ENCODE measurements around the gene CYBB.

Gene CYBB

DNA sequence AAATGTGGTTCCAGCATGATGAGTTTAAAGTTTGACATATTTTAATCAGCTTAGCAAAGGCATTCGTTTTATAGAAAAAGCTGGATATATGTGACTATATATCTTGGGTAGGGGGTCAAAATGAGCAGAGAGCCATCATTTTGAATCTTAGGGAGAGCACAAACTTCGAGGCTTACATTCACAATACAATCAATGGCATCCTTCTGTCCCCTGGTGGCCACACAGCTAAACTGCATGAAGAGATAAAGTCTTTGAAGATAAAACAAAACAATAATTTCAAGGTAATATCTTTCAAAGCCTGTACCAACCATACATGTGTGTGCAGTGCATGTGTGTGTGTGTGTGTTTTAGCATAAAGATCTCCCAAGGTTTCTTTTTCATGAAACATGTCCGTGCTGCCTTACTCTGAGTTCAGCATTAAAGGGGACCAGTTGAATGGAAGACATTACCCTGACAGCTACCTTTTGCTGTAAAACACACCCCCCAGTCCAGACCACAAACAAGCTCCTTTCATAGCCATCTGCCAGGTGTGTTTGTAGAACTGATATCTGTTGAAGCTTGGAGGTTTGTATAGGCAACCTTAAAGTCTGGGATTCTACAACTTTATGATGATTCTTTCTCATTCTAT lies 45.5 kb downstream of the CYBB start:
- TF ChIP-seq, protein P1, sequence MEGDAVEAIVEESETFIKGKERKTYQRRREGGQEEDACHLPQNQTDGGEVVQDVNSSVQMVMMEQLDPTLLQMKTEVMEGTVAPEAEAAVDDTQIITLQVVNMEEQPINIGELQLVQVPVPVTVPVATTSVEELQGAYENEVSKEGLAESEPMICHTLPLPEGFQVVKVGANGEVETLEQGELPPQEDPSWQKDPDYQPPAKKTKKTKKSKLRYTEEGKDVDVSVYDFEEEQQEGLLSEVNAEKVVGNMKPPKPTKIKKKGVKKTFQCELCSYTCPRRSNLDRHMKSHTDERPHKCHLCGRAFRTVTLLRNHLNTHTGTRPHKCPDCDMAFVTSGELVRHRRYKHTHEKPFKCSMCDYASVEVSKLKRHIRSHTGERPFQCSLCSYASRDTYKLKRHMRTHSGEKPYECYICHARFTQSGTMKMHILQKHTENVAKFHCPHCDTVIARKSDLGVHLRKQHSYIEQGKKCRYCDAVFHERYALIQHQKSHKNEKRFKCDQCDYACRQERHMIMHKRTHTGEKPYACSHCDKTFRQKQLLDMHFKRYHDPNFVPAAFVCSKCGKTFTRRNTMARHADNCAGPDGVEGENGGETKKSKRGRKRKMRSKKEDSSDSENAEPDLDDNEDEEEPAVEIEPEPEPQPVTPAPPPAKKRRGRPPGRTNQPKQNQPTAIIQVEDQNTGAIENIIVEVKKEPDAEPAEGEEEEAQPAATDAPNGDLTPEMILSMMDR (IDR thresholded peaks at IDR 0.05; ENCODE audit: borderline replicate concordance, insufficient read depth, low read depth, low read length): peak; percentile 88
- H3K4me3 ChIP-seq (ENCODE audit: low read depth, low read length): no peak overlapping the region

DNA sequence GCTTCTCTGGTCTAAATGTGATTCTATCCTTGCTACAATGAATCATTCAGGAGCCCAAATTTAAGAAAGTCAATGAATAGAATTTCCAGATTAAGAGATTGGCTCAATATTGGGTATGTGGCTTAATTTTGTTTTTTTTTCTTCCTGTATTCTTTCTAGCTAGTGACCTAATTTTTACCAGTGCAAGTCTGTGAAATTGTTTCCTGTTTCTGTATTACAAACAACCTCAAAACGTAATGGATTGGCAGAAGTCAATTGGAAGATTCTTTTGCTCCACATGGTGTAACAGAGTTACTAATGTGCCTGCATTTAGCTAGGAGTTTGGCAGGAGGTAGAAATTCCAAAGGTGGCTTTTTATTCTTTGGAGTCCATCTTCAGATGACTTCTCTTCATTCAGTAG lies 49.9 kb downstream of the CYBB start:
- TF ChIP-seq, protein P1 (IDR thresholded peaks at IDR 0.05; ENCODE audit: borderline replicate concordance, insufficient read depth, low read depth, low read length): no peak
- no peak overlapping the region for H3K4me3 ChIP-seq (ENCODE audit: low read depth, low read length)

DNA sequence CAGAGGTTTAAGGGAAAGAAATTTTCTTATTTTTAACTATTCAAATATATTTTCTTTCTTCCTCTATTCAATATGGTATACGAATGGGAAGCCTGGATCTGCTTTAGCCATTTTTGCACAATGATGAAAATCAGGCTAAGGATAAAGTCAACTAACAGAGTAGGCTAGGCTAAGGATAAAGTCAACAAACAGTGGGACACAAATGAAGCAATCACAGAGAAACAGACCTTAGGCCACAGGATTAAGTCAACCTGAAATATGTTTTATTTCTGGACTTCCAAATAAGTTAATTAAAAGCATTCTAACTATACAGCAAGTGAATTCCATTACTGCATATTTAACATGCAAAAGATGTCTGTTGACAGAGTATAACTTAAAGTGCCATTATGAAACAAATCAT lies 50.5 kb downstream of the CYBB start:
- TF ChIP-seq, protein P1 (IDR thresholded peaks at IDR 0.05; ENCODE audit: borderline replicate concordance, insufficient read depth, low read depth, low read length): no peak
- H3K4me3 ChIP-seq (ENCODE audit: low read depth, low read length): no peak overlapping the region

DNA sequence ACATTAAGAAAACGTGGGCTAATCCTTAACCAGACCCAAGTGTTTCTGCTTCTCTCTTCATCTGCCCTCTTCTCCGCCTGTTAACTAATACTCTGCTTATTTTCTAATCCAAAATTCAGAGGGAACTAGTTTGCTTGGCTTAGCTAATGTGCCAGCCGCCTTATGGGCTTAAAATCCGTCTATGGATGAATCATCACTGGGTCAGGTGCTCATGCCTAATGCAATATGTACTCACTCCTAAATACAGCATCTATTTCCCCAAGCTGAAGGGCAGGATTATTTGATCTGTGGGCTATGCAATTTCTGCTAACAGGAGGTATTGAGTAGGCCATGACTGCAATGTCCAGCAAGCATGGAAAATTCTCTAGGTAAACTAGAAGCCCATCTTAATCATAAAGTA lies 55.1 kb downstream of the CYBB start:
- H3K4me3 ChIP-seq (ENCODE audit: low read depth, low read length): no peak overlapping the region
- TF ChIP-seq, protein P1 (IDR thresholded peaks at IDR 0.05; ENCODE audit: borderline replicate concordance, insufficient read depth, low read depth, low read length): no peak

DNA sequence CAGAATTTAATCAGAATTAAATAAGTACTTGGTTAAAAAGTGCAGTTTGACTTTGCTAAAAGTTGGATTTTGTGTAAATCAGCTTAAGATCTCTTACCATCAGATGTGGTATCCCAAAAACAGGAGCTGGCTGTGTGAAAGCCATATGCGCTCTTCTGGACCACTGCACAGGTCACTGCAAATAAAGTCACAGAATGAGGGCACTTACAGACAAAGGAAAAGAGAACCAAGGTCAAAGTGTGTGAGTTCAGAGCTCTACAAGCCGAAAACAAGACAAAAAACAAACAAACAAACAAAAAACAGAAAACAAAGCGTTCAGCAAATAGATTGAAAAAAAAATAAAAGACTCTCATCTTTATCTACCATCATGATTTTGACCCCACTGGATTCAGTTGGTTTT lies 61.1 kb downstream of the CYBB start:
- H3K4me3 ChIP-seq (ENCODE audit: low read depth, low read length): no peak overlapping the region
- TF ChIP-seq, protein P1 (IDR thresholded peaks at IDR 0.05; ENCODE audit: borderline replicate concordance, insufficient read depth, low read depth, low read length): no peak

DNA sequence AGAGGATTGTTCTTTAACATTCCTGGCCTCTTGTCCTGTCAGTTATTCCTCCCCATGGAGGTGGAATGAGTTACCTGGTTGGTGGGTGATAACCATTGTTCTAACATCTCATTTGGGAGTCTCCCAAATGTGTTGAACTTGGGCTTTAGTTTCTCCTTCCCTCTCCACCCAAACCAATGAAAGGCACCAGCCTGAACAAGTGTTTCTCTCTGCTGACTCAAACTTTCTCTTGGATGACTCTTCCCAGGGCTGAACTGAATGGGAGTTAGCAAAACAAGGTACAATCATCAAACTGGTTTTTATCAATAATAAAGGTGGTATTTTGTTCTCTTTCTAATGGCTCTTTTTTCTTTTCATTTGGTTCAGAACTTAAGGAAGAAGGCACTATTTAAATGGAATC lies 64.8 kb downstream of the CYBB start:
- TF ChIP-seq, protein P1 (IDR thresholded peaks at IDR 0.05; ENCODE audit: borderline replicate concordance, insufficient read depth, low read depth, low read length): no peak
- H3K4me3 ChIP-seq (ENCODE audit: low read depth, low read length): no peak overlapping the region

DNA sequence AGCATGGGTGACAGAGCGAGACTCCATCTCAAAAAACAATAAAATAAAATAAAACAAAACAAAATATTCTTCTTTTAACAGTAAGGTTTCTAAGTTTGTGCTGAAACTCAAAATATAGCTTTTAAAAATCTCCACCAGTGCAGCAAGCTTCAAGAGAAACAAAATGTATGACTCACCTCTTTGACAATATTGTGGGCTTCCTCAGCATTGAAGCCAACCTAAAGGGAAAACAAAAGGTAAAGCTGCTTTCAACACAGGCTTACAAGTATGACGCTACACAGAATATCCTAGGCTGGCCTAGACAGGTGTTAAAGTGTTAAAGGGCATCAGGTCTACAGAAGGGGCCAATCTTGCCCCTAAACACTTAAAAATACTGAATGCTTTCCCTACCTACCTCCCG lies 66.3 kb downstream of the CYBB start:
- no peak overlapping the region for H3K4me3 ChIP-seq (ENCODE audit: low read depth, low read length)
- TF ChIP-seq, protein P1 (IDR thresholded peaks at IDR 0.05; ENCODE audit: borderline replicate concordance, insufficient read depth, low read depth, low read length): no peak
